ENCODE data around the gene C17orf78.
"Not testable (repeated sequence)": the region's sequence is repeated elsewhere in the genome, so short reads cannot be mapped to it uniquely, and the experiment has no call there.

C17orf78 gene

GRCh38 chr17:37388266-37388665 is 12.5 kb downstream of the C17orf78 start:
- H3K36me3 ChIP-seq (ENCODE audit: control insufficient read depth in 1 of 2, insufficient read depth in 2 of 2, low read length in 2 of 2), result no peaks in the 10 kb centered on the region
- peaks cover 0 to 6% of the 10 kb centered on the region in 2 donors for H3K4me1 ChIP-seq (ENCODE audit: control insufficient read depth in 1 of 2, insufficient read depth in 2 of 2, low read length in 2 of 2)
- no peaks in the 10 kb centered on the region for H3K27me3 ChIP-seq (ENCODE audit: low read depth, low read length)

GRCh38 chr17:37389160-37389559 is 13.4 kb downstream of the C17orf78 start:
- H3K27me3 ChIP-seq (ENCODE audit: low read depth, low read length), result no peaks in the 10 kb centered on the region
- H3K4me3 ChIP-seq (ENCODE audit: low read depth in 1 of 2, low read length in 2 of 2), result no peak overlapping the region
- H3K4me1 ChIP-seq (ENCODE audit: control insufficient read depth in 1 of 2, insufficient read depth in 2 of 2, low read length in 2 of 2), result peaks cover 0 to 6% of the 10 kb centered on the region in 2 donors
- no peaks in the 10 kb centered on the region for H3K9me3 ChIP-seq (ENCODE audit: control insufficient read depth in 1 of 2, low read length in 2 of 2)
- no peaks in the 10 kb centered on the region for H3K36me3 ChIP-seq (ENCODE audit: control insufficient read depth in 1 of 2, insufficient read depth in 2 of 2, low read length in 2 of 2)
- H3K27ac ChIP-seq (ENCODE audit: low read length), result no peak overlapping the region

More at GRCh38 chr17:37388266-37388665, 12.5 kb downstream of the C17orf78 start:
- no peak overlapping the region for H3K4me3 ChIP-seq (ENCODE audit: low read depth in 1 of 2, low read length in 2 of 2)
- H3K9me3 ChIP-seq (ENCODE audit: control insufficient read depth in 1 of 2, low read length in 2 of 2), result no peaks in the 10 kb centered on the region
- H3K27ac ChIP-seq (ENCODE audit: low read length), result no peak overlapping the region

- Histone ChIP-seq H3K9me3 (ENCODE audit: control insufficient read depth in 1 of 2, low read length in 2 of 2) (no peaks in the 10 kb centered on the region), H3K36me3 (ENCODE audit: control insufficient read depth in 1 of 2, insufficient read depth in 2 of 2, low read length in 2 of 2) (no peaks in the 10 kb centered on the region), H3K27me3 (ENCODE audit: low read depth, low read length) (no peaks in the 10 kb centered on the region), H3K4me1 (ENCODE audit: control insufficient read depth in 1 of 2, insufficient read depth in 2 of 2, low read length in 2 of 2) (peaks cover 0 to 6% of the 10 kb centered on the region in 2 donors), H3K27ac (ENCODE audit: low read length) (no peak overlapping the region), H3K4me3 (ENCODE audit: low read depth in 1 of 2, low read length in 2 of 2) (no peak overlapping the region)
These were observed 15.4 kb downstream of the C17orf78 start for GRCh38 chr17:37391146-37391545.

GRCh38 chr17:37392024-37392590 is 16.3 kb downstream of the C17orf78 start:
- Histone ChIP-seq H3K4me1 (ENCODE audit: control insufficient read depth in 1 of 2, insufficient read depth in 2 of 2, low read length in 2 of 2) (peaks cover 0 to 6% of the 10 kb centered on the region in 2 donors), H3K4me3 (ENCODE audit: low read depth in 1 of 2, low read length in 2 of 2) (no peak overlapping the region), H3K27ac (ENCODE audit: low read length) (peak overlapping the region; percentile 48), H3K36me3 (ENCODE audit: control insufficient read depth in 1 of 2, insufficient read depth in 2 of 2, low read length in 2 of 2) (no peaks in the 10 kb centered on the region), H3K27me3 (ENCODE audit: low read depth, low read length) (no peaks in the 10 kb centered on the region), H3K9me3 (ENCODE audit: control insufficient read depth in 1 of 2, low read length in 2 of 2) (no peaks in the 10 kb centered on the region)

- Histone ChIP-seq H3K4me1 (ENCODE audit: control insufficient read depth in 1 of 2, insufficient read depth in 2 of 2, low read length in 2 of 2) (peaks cover 0 to 6% of the 10 kb centered on the region in 2 donors), H3K36me3 (ENCODE audit: control insufficient read depth in 1 of 2, insufficient read depth in 2 of 2, low read length in 2 of 2) (no peaks in the 10 kb centered on the region), H3K27me3 (ENCODE audit: low read depth, low read length) (no peaks in the 10 kb centered on the region), H3K27ac (ENCODE audit: low read length) (no peak overlapping the region), H3K9me3 (ENCODE audit: control insufficient read depth in 1 of 2, low read length in 2 of 2) (no peaks in the 10 kb centered on the region), H3K4me3 (ENCODE audit: low read depth in 1 of 2, low read length in 2 of 2) (no peak overlapping the region)
These were observed 17.6 kb downstream of the C17orf78 start for GRCh38 chr17:37393352-37393751.

- H3K27ac ChIP-seq (ENCODE audit: low read length), result no peak overlapping the region
- no peak overlapping the region for H3K4me3 ChIP-seq (ENCODE audit: low read depth in 1 of 2, low read length in 2 of 2)
- no peaks in the 10 kb centered on the region for H3K9me3 ChIP-seq (ENCODE audit: control insufficient read depth in 1 of 2, low read length in 2 of 2)
- H3K4me1 ChIP-seq (ENCODE audit: control insufficient read depth in 1 of 2, insufficient read depth in 2 of 2, low read length in 2 of 2), result no peaks in the 10 kb centered on the region
- H3K27me3 ChIP-seq (ENCODE audit: low read depth, low read length), result no peaks in the 10 kb centered on the region
- H3K36me3 ChIP-seq (ENCODE audit: control insufficient read depth in 1 of 2, insufficient read depth in 2 of 2, low read length in 2 of 2), result no peaks in the 10 kb centered on the region
These were observed 23.5 kb downstream of the C17orf78 start for GRCh38 chr17:37399265-37399803.

- Histone ChIP-seq H3K27ac (ENCODE audit: low read length) (no peak overlapping the region), H3K4me1 (ENCODE audit: control insufficient read depth in 1 of 2, insufficient read depth in 2 of 2, low read length in 2 of 2) (peaks cover 0 to 7% of the 10 kb centered on the region in 2 donors), H3K4me3 (ENCODE audit: low read depth in 1 of 2, low read length in 2 of 2) (no peak overlapping the region), H3K9me3 (ENCODE audit: control insufficient read depth in 1 of 2, low read length in 2 of 2) (no peaks in the 10 kb centered on the region), H3K27me3 (ENCODE audit: low read depth, low read length) (no peaks in the 10 kb centered on the region), H3K36me3 (ENCODE audit: control insufficient read depth in 1 of 2, insufficient read depth in 2 of 2, low read length in 2 of 2) (no peaks in the 10 kb centered on the region)
These were observed 24.7 kb downstream of the C17orf78 start for GRCh38 chr17:37400505-37400904.

- H3K4me3 ChIP-seq (ENCODE audit: low read depth in 1 of 2, low read length in 2 of 2), result peak overlapping the region; percentile 72 to 94
- not testable (repeated sequence) for H3K36me3 ChIP-seq (ENCODE audit: control insufficient read depth in 1 of 2, insufficient read depth in 2 of 2, low read length in 2 of 2)
These were observed 29.7 kb downstream of the C17orf78 start for GRCh38 chr17:37405522-37405921.

GRCh38 chr17:37405955-37406634 is 30.3 kb downstream of the C17orf78 start:
- Histone ChIP-seq H3K4me1 (ENCODE audit: control insufficient read depth in 1 of 2, insufficient read depth in 2 of 2, low read length in 2 of 2) (peaks cover 0 to 12% of the 10 kb centered on the region in 2 donors), H3K27me3 (ENCODE audit: low read depth, low read length) (no peaks in the 10 kb centered on the region), H3K4me3 (ENCODE audit: low read depth in 1 of 2, low read length in 2 of 2) (peak overlapping the region; percentile 72 to 94), H3K27ac (ENCODE audit: low read length) (peak overlapping the region; percentile 89), H3K9me3 (ENCODE audit: control insufficient read depth in 1 of 2, low read length in 2 of 2) (no peaks in the 10 kb centered on the region), H3K36me3 (ENCODE audit: control insufficient read depth in 1 of 2, insufficient read depth in 2 of 2, low read length in 2 of 2) (peaks cover 0 to 2% of the 10 kb centered on the region in 2 donors)

More at GRCh38 chr17:37405522-37405921, 29.7 kb downstream of the C17orf78 start:
- not testable (repeated sequence) for H3K27ac ChIP-seq (ENCODE audit: low read length); H3K9me3 ChIP-seq (ENCODE audit: control insufficient read depth in 1 of 2, low read length in 2 of 2); H3K27me3 ChIP-seq (ENCODE audit: low read depth, low read length)
- peaks cover 0 to 12% of the 10 kb centered on the region in 2 donors for H3K4me1 ChIP-seq (ENCODE audit: control insufficient read depth in 1 of 2, insufficient read depth in 2 of 2, low read length in 2 of 2)

- Histone ChIP-seq H3K4me3 (ENCODE audit: low read depth in 1 of 2, low read length in 2 of 2) (peak within 1 kb of the TSS; percentile 76 to 94), H3K27ac (ENCODE audit: low read length) (peak within 1 kb of the TSS; percentile 98), H3K36me3 (ENCODE audit: control insufficient read depth in 1 of 2, insufficient read depth in 2 of 2, low read length in 2 of 2) (peaks cover 2 to 7% of the 10 kb centered on the region in 2 donors), H3K4me1 (ENCODE audit: control insufficient read depth in 1 of 2, insufficient read depth in 2 of 2, low read length in 2 of 2) (peaks cover 0 to 12% of the 10 kb centered on the region in 2 donors), H3K27me3 (ENCODE audit: low read depth, low read length) (no peaks in the 10 kb centered on the region), H3K9me3 (ENCODE audit: control insufficient read depth in 1 of 2, low read length in 2 of 2) (no peaks in the 10 kb centered on the region)
These were observed 31.1 kb downstream of the C17orf78 start, which contains the start of the genes ACACA and TADA2A for GRCh38 chr17:37406635-37407461. Gene ACACA (minus strand): TSS chr17:37406836. CDS start chr17:37406299, 537 bp downstream. Gene TADA2A (plus strand): TSS chr17:37406886. CDS start chr17:37411366, 4,480 bp downstream.

- H3K27me3 ChIP-seq (ENCODE audit: low read depth, low read length); H3K4me3 ChIP-seq (ENCODE audit: low read depth in 1 of 2, low read length in 2 of 2): not testable (repeated sequence)
These were observed 32.3 kb downstream of the C17orf78 start for GRCh38 chr17:37408145-37408479.

More at GRCh38 chr17:37408145-37408479, 32.3 kb downstream of the C17orf78 start:
- H3K36me3 ChIP-seq (ENCODE audit: control insufficient read depth in 1 of 2, insufficient read depth in 2 of 2, low read length in 2 of 2), result peaks cover 7 to 15% of the 10 kb centered on the region in 2 donors
- not testable (repeated sequence) for H3K9me3 ChIP-seq (ENCODE audit: control insufficient read depth in 1 of 2, low read length in 2 of 2); H3K27ac ChIP-seq (ENCODE audit: low read length)
- peaks cover 0 to 12% of the 10 kb centered on the region in 2 donors for H3K4me1 ChIP-seq (ENCODE audit: control insufficient read depth in 1 of 2, insufficient read depth in 2 of 2, low read length in 2 of 2)

Measured in muscle layer of duodenum (tissue), 2 donors.